Stomach smooth muscle (tissue), 2 donors: ENCODE measurements around the gene SLC2A5.
"Not testable (repeated sequence)": the region's sequence is repeated elsewhere in the genome, so short reads cannot be mapped to it uniquely, and the experiment has no call there.

Experiments used
- H3K27ac ChIP-seq: one replicate; pipeline ENCODE4 v1.7.0; 2013; ENCODE audit warnings: mild to moderate bottlenecking, low read length, inconsistent platforms
- H3K27me3 ChIP-seq, 2 donors: one replicate each; pipeline ENCODE4 v1.7.0; 2013; ENCODE audit warnings: low read length in 2 of 2; ENCODE audit not compliant: insufficient read depth in 2 of 2, control insufficient read depth in 1 of 2
- H3K36me3 ChIP-seq, 2 donors: one replicate each; pipeline ENCODE4 v1.7.0; 2013; ENCODE audit warnings: low read length in 2 of 2; ENCODE audit not compliant: control insufficient read depth in 2 of 2, insufficient read depth in 2 of 2
- H3K4me1 ChIP-seq: one replicate; pipeline ENCODE4 v1.7.0; 2013; ENCODE audit warnings: low read length; ENCODE audit not compliant: control insufficient read depth, insufficient read depth
- H3K4me3 ChIP-seq, 2 donors: one replicate each; pipeline ENCODE4 v1.7.0; 2013; ENCODE audit warnings: low read length in 2 of 2
- H3K9ac ChIP-seq, 2 donors: one replicate each; pipeline ENCODE4 v1.7.0; 2013; ENCODE audit warnings: low read length in 2 of 2, mild to moderate bottlenecking in 1 of 2
- H3K9me3 ChIP-seq, 2 donors: one replicate each; pipeline ENCODE4 v1.7.0; 2013; ENCODE audit warnings: low read length in 2 of 2; ENCODE audit not compliant: control insufficient read depth in 2 of 2
- donor health status: healthy.
- donor health status: Pancreatic carcinoma.

SLC2A5 gene

DNA sequence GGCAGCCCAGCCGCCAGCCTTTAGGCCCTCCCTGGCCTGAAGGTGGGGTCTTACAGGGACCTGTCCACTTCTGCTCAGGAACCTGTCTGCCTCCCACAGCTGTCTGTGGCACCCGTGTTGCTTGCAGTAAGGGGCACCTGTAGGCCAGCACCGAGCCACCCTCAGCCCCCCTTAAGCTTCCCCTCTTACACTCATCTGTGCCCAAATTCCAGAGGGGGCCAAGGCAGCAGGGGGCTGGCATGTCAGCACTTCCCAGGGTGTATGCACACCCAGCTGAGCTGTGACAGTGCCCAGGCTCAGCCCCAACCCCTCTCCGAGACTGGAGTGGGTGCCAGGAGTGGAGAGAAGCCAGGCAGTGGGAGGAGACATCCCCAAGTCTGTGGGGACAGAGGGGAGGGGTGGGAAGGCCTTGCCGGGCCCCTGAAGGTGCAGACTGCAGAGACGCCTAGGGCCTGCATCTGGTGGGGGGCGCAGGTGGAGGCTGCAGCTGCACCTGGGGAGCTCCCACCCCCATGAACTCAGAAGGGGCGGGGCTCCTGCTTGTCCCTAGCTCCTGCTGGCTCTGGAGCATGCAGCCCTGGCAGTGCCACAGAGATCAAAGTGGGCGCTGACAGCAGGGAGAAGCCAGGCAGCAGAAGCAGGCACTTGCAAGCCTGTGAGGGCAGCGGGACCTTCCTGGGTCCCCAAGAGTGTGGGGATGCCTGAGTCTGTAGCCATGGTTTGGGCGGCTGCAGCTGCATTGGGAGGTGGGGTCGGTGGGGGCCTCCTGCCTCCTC, 37.8 kb downstream of the SLC2A5 start:
- H3K36me3 ChIP-seq, result no peaks in the 10 kb centered on the region
- H3K4me3 ChIP-seq, result no peak overlapping the region
- H3K27me3 ChIP-seq, result no peaks in the 10 kb centered on the region
- H3K4me1 ChIP-seq, result peaks cover 14% of the 10 kb centered on the region
- H3K9me3 ChIP-seq, result peaks cover 7 to 12% of the 10 kb centered on the region in 2 donors
- no peak overlapping the region for H3K27ac ChIP-seq
- H3K9ac ChIP-seq, result no peak overlapping the region

GRCh38 chr1:9031077-9031476, 38.4 kb downstream of the SLC2A5 start:
- H3K27me3 ChIP-seq, H3K27ac ChIP-seq: not testable (repeated sequence)

DNA sequence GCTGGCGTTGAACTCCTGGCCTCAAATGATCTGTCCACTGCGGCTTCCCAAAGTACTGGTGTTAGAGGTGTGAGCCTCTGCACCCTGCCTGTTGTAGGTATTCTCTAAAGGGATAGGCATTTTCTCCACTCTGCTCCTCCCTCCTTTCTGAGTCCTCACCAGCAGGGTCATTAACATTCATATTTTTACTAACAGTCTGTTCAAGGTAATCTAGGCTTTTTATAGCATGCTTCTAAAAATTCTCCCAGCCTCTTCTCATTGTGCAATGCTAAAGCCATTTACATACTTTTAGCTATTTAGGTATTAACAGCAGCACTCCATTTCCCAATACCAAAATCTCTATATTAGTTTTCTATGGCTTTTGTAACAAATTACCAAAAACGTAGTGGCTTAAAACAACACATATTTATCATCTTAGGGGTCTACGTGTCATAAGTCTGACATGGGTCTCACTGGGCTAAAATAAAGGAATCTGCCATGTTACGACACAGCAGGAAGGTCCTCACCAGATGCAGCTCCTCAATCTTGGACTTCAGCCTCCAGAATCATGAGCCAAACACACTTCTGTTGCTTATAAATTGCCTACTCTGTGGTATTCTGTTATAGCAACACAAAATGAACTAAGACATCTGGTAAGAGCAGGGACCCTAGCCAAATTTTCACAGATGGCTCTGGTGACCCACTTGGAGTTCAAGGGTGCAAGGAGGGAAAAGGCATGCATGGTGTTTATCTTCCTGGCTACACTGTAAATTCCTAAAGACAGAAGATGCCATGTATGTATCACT, 40.3 kb downstream of the SLC2A5 start:
- H3K4me3 ChIP-seq, result no peak overlapping the region

More at GRCh38 chr1:9031077-9031476, 38.4 kb downstream of the SLC2A5 start:
- H3K4me3 ChIP-seq, H3K9ac ChIP-seq, H3K36me3 ChIP-seq: not testable (repeated sequence)
- Histone ChIP-seq H3K9me3 (peaks cover 7 to 12% of the 10 kb centered on the region in 2 donors), H3K4me1 (peaks cover 14% of the 10 kb centered on the region)

GRCh38 chr1:9027307-9027706, 42.1 kb downstream of the SLC2A5 start:
- H3K27ac ChIP-seq, result no peak overlapping the region

More for the DNA sequence above, 40.3 kb downstream of the SLC2A5 start:
- H3K9ac ChIP-seq, result no peak overlapping the region
- H3K36me3 ChIP-seq, result no peaks in the 10 kb centered on the region
- H3K9me3 ChIP-seq, result peaks cover 0 to 6% of the 10 kb centered on the region in 2 donors
- peaks cover 14% of the 10 kb centered on the region for H3K4me1 ChIP-seq
- H3K27ac ChIP-seq, result no peak overlapping the region
- no peaks in the 10 kb centered on the region for H3K27me3 ChIP-seq

GRCh38 chr1:9025449-9025848, 44.0 kb downstream of the SLC2A5 start:
- H3K9me3 ChIP-seq, result peaks cover 0 to 6% of the 10 kb centered on the region in 2 donors
- no peaks in the 10 kb centered on the region for H3K36me3 ChIP-seq
- no peak overlapping the region for H3K27ac ChIP-seq
- no peak overlapping the region for H3K4me3 ChIP-seq
- no peak overlapping the region for H3K9ac ChIP-seq
- no peaks in the 10 kb centered on the region for H3K4me1 ChIP-seq
- H3K27me3 ChIP-seq, result no peaks in the 10 kb centered on the region

More at GRCh38 chr1:9027307-9027706, 42.1 kb downstream of the SLC2A5 start:
- Histone ChIP-seq H3K4me3 (no peak overlapping the region), H3K27me3 (no peaks in the 10 kb centered on the region), H3K36me3 (no peaks in the 10 kb centered on the region), H3K4me1 (peaks cover 14% of the 10 kb centered on the region), H3K9ac (no peak overlapping the region), H3K9me3 (peaks cover 0 to 6% of the 10 kb centered on the region in 2 donors)

DNA sequence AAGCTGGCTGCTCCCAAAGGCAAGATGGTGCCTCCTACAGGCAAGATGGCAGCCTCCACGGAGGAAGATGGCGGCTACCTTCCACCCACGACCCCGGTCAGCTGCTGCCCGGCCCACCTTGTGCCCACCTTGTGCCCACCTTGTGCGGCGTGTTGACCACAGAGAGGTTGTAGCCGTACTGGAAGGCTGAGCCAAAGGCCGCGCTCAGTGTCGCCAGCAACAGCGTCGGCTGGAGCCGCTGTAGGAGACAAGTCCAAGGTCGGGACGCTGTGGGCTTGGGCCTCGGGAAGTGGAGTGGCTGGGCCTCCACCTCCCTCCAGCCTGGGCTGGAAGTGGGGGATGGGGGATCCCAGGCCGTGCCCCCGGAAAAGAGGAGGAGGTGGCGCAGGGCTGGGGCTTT, 44.6 kb downstream of the SLC2A5 start:
- no peak overlapping the region for H3K27ac ChIP-seq
- H3K4me3 ChIP-seq, result no peak overlapping the region
- H3K36me3 ChIP-seq, result no peaks in the 10 kb centered on the region
- H3K9ac ChIP-seq, result no peak overlapping the region
- H3K27me3 ChIP-seq, result no peaks in the 10 kb centered on the region
- peaks cover 0 to 6% of the 10 kb centered on the region in 2 donors for H3K9me3 ChIP-seq
- no peaks in the 10 kb centered on the region for H3K4me1 ChIP-seq

GRCh38 chr1:9022773-9023172, 46.7 kb downstream of the SLC2A5 start:
- Histone ChIP-seq H3K27me3 (no peaks in the 10 kb centered on the region), H3K4me1 (no peaks in the 10 kb centered on the region), H3K9ac (no peak overlapping the region), H3K4me3 (no peak overlapping the region), H3K27ac (no peak overlapping the region), H3K36me3 (no peaks in the 10 kb centered on the region), H3K9me3 (no peaks in the 10 kb centered on the region)

- not testable (repeated sequence) for H3K36me3 ChIP-seq, H3K27ac ChIP-seq, H3K27me3 ChIP-seq, H3K4me1 ChIP-seq, H3K9ac ChIP-seq, H3K4me3 ChIP-seq, H3K9me3 ChIP-seq
Measured at GRCh38 chr1:9022026-9022738, 47.3 kb downstream of the SLC2A5 start.

- no peak overlapping the region for H3K4me3 ChIP-seq
- no peak overlapping the region for H3K9ac ChIP-seq
- H3K9me3 ChIP-seq, result no peaks in the 10 kb centered on the region
- no peaks in the 10 kb centered on the region for H3K36me3 ChIP-seq
- H3K27me3 ChIP-seq, result no peaks in the 10 kb centered on the region
- H3K27ac ChIP-seq, result no peak overlapping the region
- H3K4me1 ChIP-seq, result no peaks in the 10 kb centered on the region
Measured at GRCh38 chr1:9020305-9020704, 49.1 kb downstream of the SLC2A5 start.

GRCh38 chr1:9019896-9020295, 49.5 kb downstream of the SLC2A5 start:
- H3K27me3 ChIP-seq, result no peaks in the 10 kb centered on the region
- H3K9me3 ChIP-seq, result no peaks in the 10 kb centered on the region
- H3K36me3 ChIP-seq, result no peaks in the 10 kb centered on the region
- H3K4me3 ChIP-seq, result no peak overlapping the region
- H3K27ac ChIP-seq, result no peak overlapping the region
- H3K9ac ChIP-seq, result no peak overlapping the region
- H3K4me1 ChIP-seq, result no peaks in the 10 kb centered on the region
